ENCODE measurements around the gene MIEN1. TPM values are rescaled to one million over a fixed set of nuclear protein-coding genes. Genes with fewer than 3 reads are reported as not detected.
"Not testable (repeated sequence)": the region's sequence is repeated elsewhere in the genome, so short reads cannot be mapped to it uniquely, and the experiment has no call there.

Gene MIEN1
- total RNA-seq, 1 experiment from 2014 or later = 58.1 TPM

GRCh38 chr17:39756380-39757079, 26.2 kb upstream of the MIEN1 start:
- no peak for DNase-seq (ENCODE audit: low read depth)

DNA sequence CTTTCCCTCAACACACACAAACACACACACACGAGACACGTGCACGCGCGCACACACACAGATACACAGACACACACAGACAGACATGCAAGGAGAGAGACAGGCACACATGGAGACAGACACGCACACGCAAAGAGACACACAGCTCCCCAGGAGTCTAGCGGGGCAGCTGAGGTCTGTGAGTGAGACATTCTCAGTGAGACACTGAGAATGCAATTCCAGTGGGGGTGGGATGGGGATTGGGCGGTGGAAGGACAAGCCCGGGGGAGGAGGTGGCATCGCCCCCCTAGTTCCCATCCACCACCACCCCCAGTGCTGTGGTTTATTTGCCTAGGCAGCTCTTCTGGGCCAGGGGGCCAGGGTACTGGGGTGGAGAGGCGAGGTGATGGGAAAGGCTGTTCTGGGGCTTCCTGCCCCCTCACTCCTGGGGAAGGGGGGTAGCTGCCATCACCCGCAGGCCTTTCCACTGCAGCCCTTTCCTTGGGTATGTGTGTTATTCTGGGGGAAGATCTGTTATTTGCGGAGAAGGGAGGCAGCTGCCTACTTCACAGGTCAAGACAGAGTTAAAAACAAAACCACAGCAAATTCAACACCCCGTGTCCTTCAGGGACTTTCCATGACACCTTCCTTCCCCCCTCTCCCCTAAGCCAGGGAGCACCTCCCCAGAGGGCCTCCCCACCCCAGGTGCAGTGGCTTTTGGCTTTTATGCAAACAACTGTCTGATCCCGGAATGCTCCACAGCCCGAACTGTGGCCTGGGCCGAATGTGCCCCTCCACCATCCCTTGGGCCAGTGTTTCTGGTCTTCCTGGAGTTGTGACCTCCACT, 25.4 kb upstream of the MIEN1 start:
- no peak for DNase-seq (ENCODE audit: low read depth)

- no peak for DNase-seq (ENCODE audit: low read depth)
Observed at GRCh38 chr17:39754958-39755553, 24.7 kb upstream of the MIEN1 start.

GRCh38 chr17:39754161-39754957, 24.0 kb upstream of the MIEN1 start:
- peak; percentile 91 for DNase-seq (ENCODE audit: low read depth)

DNA sequence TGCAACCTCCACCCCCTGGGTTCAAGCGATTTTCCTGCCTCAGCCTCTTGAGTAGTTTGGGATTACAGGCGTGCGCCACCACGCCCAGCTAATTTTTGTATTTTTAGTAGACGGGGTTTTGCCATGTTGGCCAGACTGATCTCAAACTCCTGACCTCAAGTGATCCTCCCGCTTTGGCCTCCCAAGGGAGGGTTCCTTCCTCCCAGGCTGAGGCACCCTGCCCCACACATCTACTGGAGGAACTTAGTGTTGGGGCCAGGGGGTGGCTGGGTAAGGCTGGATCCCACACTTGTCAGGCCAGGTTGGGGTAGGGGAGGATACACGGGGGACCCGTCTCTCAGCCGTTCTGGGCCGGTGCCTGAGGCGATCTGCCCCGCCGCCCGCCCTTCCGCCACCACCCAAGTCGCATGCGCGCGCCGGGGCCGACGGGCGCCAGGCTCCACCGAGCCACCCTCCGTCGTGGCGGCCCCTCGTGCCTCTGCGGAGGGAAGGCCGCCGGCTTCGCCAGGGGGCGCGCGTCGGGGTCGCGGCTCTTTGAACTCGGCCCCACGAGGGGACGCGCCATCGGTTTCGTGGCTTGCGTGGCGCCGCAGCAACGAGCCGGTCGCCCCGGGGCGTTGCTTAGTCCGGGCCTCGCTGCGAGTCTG, 23.3 kb upstream of the MIEN1 start:
- DNase-seq (ENCODE audit: low read depth) = no peak

DNA sequence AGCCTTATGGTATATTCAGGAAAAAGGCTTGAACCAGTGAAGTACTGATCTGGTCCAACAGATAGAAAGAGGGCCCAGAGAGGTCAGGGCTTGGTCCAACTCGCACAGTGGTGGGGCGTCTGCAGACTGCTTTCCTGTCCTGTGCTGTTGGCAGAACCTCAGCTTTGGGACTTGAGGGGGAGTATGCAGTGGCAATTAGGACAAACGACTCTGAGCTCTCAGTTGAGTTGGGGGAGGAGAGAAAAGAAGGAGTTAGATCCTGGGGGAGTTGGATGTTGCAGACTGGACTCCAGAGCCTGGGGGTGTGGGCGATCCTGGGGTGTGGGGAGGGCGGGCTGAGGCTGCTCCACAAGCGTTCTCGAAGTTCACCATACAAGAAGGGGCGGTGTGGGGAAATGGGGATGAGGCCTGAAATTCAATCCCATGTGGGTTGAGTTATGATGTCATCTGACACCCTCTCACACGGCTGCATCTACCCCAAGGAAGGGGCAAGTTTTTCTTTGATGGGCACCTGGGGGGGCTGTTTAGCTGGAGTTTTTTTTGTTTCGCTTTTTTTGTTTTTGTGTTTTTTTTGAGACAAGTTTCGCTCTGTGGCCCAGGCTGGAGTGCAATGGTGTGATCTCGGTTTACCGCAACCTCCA, 22.0 kb upstream of the MIEN1 start:
- DNase-seq (ENCODE audit: low read depth) = no peak

- DNase-seq (ENCODE audit: low read depth) = no peak
Observed at GRCh38 chr17:39751637-39752036, 21.3 kb upstream of the MIEN1 start.

GRCh38 chr17:39751016-39751543, 20.7 kb upstream of the MIEN1 start:
- no peak for DNase-seq (ENCODE audit: low read depth)

GRCh38 chr17:39750131-39751015, 20.0 kb upstream of the MIEN1 start:
- DNase-seq (ENCODE audit: low read depth) = no peak

DNA sequence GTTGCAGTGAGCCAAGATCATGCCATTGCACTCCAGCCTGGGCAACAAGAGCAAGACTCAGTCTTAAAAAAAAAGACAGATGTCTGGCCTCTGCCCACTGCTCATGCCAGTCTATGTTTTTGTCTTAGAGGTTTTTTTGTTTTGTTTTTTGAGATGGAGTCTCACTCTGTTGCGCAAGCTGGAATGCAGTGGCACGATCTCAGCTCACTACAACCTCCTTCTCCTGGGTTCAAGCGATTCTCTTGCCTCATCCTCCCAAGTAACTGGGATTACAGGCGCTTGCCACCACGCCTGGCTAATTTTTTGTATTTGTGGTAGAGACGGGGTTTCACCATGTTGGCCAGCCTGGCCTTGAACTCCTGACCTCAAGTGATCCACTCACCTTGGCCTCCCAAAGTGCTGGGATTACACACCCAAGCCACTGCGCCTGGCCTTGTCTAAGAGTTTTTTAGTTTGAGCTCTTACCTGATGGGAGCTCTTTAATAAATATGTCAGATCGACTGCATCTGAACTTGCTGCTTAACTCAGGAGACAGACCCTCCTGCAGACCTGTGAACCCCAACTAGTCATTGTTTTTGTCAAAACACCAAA, 18.2 kb upstream of the MIEN1 start:
- DNase-seq (ENCODE audit: low read depth) = not testable (repeated sequence)

DNA sequence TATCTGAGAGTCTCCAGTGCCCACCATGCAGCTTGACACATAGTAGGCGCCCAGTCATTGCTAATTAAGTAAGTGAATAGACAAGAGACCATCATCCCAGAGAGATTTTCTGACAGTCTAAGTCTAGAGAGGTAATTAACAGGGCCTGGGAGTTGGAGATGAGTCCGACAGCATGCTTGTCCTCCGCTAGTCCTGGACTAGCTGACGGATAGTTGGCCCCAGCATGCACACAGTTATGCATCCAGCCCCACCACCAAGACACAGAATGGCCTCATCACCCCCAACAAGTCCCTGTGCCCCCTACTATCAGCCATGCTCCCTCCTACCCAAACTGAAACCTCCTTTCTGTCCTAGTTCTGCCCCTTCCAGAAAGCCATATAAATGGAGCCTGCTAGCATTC, 17.4 kb upstream of the MIEN1 start:
- DNase-seq (ENCODE audit: low read depth) = no peak

DNA sequence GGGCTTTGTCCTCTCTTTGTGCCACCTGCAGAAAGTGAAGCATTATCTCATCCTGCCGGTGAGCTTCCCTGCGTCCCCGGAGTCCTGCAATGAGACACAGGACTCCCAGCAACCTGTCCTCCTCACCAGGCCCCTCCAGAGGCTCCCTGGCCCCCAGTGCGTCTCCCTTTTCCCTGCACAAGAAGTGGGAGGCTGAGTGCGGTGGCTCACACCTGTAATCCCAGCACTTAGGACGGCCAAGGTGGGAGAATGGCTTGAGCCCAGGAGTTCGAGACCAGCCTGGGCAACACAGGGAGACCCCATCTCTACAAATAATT, 15.8 kb upstream of the MIEN1 start:
- no peak for DNase-seq (ENCODE audit: low read depth)

DNA sequence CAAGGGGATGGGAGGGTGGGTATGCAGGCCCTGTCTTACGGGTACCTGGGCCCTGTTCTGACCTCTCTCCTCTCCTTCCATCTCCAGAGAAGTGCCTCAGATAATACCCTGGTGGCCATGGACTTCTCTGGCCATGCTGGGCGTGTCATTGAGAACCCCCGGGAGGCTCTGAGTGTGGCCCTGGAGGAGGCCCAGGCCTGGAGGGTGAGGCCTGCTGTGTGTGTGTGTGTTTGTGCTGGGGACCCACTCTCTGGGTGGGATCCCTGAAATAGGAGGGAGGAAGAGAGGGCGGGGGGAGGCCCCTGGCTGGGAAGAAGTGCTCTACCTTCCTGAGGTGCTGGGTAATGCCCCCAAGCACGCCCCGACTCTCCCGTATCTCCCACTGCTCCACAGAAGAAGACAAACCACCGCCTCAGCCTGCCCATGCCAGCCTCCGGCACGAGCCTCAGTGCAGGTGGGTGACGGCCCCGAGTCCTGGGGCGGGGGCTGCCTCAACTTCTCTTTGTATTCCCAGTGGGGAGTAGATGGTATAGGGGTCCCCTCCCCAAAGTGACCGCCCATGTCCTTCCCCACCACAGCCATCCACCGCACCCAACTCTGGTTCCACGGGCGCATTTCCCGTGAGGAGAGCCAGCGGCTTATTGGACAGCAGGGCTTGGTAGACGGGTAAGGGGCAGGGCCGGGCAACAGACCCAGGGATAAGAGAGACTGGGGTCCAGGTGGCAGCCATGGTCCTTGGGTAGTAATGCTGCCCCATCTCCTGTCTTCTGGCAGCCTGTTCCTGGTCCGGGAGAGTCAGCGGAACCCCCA, 15.2 kb upstream of the MIEN1 start:
- DNase-seq (ENCODE audit: low read depth) = no peak

DNA sequence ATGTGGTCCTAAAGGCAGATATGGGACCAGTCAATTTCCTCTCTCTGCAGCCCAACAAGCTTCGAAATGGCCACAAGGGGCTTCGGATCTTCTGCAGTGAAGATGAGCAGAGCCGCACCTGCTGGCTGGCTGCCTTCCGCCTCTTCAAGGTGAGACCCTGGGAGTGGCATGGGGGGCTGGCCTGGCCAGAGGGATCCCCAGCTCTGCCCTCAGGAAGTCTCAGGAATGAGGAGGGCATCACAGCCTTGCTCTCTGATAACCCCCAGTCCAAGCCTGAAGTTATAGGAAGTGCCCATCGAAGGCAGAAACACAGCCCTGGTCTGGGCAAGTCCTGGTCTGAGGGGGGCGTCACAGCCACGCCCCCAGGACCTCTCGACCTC, 14.5 kb upstream of the MIEN1 start:
- DNase-seq (ENCODE audit: low read depth) = no peak

GRCh38 chr17:39744075-39744835, 13.9 kb upstream of the MIEN1 start:
- no peak for DNase-seq (ENCODE audit: low read depth)

- no peak for DNase-seq (ENCODE audit: low read depth)
Observed at GRCh38 chr17:39742856-39743436, 12.6 kb upstream of the MIEN1 start.
